ENCODE data around the gene INPP5F. TPM values are rescaled to one million over a fixed set of nuclear protein-coding genes. Genes with fewer than 3 reads are reported as not detected.
A peak's percentile ranks its signal among the peaks of the same experiment; 100 is the strongest.
"Not testable (repeated sequence)": the region's sequence is repeated elsewhere in the genome, so short reads cannot be mapped to it uniquely, and the experiment has no call there.

INPP5F gene
- total RNA-seq, 1 donor from 2014 or later = 24.4 TPM

DNA sequence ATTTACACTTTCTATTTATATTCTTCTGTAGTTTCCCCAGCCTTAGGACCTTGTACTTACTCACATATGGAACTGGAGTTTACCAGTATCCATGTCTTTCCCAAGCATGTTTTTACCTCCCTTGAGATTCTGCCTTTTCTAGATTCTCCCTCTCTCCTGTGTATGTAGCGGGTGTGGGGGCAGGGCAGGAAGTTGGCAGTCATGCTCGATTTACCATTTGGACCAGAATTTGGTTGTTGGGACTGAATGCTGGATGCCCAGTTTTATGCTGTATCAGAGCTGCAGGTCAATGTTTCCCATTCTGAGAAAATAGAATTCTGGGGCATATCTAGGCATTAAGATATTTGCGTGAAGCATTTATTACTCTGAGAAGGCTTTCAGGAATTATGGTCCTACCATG, 14.2 kb downstream of the INPP5F start:
- no peak for DNase-seq (ENCODE audit: low read depth)

- DNase-seq (ENCODE audit: low read depth) = peak; percentile 73
These were observed 17.2 kb downstream of the INPP5F start for GRCh38 chr10:119742947-119743648.

DNA sequence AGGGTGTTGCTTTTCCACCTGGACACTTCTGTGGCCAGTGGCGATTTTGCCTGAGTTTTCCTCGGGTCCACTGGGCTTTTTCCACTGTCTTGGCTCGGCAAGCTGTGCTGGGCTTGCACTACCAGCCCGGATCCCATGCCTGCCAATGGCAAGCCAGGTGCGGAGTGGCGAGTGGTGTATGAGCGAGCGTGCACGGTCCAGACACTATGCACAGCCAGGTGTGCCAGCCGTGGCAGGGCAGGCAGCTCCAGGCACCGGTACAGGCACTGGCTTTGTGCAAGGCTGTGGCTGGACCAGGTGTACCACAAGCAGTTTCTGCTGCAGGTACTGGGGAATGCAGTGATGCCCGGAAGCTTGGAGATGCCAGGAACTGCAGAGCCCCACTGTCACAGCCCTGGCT, 22.1 kb downstream of the INPP5F start:
- DNase-seq (ENCODE audit: low read depth) = no peak

- DNase-seq (ENCODE audit: low read depth) = no peak
These were observed 23.0 kb downstream of the INPP5F start for GRCh38 chr10:119748871-119749270.

GRCh38 chr10:119749455-119749854, 23.6 kb downstream of the INPP5F start:
- no peak for DNase-seq (ENCODE audit: low read depth)

DNA sequence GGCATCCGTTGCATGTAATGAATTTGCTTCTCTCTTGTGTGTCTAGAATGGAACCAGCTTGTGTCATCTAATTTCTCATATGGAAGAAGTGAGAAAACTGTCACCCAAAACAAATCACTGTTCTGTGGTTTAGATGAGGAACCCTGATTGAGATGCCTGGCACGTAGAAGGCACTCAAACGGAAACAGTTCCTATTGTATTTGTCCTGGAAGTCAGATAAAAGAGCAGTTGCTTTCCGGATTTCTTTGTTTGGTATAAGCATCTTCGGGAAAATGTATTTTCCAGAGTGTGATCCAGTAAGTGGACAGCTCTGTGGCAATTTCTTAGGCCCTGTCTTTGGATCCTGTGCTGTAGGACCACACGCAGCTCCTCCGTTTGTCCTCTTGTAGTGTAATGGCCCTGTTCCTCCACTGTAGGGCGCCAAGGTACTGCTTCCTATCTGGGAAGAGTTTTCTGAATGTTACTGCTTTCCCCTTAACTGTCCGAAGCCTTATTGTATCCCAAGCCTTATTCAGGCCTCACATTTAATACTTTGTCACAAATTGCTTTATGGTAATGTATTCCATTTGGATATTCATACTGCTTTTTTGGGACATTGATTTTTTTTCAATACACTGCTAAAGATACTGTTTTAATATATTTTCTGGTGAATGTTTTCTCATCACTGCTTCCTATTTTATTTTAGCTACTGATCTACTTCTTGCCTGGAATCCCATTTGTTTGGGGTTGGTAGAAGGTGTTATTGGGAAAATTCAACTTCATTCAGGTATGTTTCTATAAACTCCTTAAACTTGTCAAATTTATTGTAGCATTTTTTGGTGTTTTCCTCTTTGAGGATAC, 24.8 kb downstream of the INPP5F start:
- DNase-seq (ENCODE audit: low read depth) = peak; percentile 67

GRCh38 chr10:119753309-119753708, 27.5 kb downstream of the INPP5F start:
- no peak for DNase-seq (ENCODE audit: low read depth)

DNA sequence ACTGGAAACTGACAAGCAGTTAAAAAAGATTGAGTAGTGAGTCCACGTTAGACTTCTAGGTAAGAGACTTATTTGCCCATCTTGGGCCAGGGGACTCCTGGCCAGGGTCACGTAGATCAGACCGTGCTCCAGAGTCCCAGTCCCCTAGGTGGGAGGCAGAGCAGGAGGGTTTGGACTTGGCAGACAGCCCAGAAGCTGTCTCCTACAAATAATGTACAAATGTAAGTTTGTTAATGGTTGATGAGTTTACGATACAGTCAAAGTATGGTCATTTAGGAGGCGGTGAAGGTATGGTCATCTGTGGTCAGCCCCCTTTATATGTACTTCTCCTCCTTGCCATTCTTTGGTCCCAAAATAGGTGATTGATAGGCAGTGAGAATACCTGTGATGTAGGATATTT, 28.2 kb downstream of the INPP5F start:
- peak; percentile 47 for DNase-seq (ENCODE audit: low read depth)

DNA sequence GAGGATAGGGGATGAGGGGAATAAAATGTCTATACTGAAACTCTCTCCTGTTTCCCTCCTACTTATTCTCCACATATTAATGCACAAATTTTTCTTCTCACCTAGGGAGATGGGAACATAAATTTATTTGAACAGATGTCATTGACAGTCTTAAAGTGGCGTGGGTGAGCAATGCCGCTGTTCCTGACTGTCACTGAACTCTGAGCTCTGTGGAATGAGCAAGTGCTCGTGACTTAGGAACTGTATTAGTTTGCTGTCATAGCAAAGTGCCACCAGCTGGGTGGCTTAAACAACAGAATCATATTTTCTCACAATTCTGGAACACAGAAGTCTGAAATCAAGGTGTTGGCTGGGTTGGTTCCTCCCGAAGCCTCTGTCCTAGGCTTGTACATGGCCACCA, 29.1 kb downstream of the INPP5F start:
- no peak for DNase-seq (ENCODE audit: low read depth)

GRCh38 chr10:119755446-119755845, 29.6 kb downstream of the INPP5F start:
- no peak for DNase-seq (ENCODE audit: low read depth)

DNA sequence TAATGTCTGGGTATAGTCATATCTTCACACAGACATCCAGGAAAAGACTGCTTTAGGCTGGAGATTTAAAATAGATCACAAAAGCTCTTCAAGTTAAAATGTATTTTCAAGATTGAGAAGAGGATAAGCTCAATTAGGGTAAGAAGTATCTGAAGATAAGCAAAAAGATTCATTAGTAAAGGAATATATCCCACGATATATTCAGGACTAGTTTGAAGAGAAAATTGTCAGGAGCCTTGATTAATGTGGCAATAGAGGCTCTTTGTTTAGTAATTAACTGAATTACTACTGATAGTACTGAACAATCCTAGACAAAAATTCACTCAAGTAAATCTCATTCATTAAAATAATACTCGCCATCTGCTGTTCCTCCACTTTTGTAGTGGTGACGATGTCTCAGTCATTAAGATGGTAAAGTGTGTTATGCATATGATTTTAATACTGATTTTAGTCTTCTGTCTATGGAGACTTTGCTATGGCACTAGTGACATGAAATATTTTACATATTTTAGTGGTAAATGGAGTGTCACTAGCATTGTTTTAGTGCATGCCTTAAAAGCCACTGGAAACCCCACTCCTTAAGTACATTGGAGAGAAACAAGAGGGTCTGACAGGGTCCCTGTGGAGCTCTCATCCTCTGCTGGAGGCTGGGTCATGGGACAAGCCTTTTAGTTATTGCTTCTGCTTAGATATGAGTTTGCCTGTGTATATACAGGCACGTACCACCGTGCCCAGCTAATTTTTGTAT, 32.8 kb downstream of the INPP5F start:
- no peak for DNase-seq (ENCODE audit: low read depth)

GRCh38 chr10:119759832-119760231, 34.0 kb downstream of the INPP5F start:
- DNase-seq (ENCODE audit: low read depth) = peak; percentile 49

DNA sequence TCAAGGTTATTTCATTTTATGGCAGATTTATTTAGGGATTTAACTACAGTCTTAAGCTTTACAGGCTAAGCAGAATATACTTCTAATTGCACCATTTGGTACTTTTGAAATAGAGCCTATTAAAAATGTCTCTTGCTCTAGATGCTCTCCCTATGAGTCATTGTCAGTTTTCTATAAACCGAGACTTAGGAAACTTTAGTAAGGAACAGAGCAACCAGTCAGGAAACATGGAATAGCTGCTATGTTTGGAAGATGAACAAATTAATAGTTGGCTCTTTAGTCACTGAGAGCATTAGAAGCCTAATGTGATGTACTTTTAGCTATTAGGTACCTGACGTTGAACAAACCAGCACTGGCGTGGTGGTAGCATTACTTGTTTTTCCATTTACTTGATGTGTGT, 35.3 kb downstream of the INPP5F start:
- DNase-seq (ENCODE audit: low read depth) = peak; percentile 85

DNA sequence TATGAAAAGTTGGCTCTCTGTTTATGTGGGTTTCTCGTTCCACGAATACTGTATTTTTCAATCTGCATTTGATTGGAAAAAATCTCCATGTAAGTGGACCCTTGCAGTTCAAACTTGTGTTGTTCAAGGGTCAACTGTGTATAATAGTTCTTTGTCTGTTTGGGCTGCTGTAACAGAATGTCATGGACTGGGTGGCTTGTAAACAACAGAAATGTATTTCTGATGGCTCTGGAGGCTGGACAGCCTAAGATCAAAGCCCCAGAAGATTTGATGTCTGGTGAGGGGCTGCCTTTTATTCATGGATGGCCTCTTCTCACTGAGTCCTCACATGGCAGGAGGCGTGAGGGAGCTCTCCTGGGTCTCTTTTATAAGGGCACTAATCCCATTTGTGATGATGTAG, 36.2 kb downstream of the INPP5F start:
- no peak for DNase-seq (ENCODE audit: low read depth)

DNA sequence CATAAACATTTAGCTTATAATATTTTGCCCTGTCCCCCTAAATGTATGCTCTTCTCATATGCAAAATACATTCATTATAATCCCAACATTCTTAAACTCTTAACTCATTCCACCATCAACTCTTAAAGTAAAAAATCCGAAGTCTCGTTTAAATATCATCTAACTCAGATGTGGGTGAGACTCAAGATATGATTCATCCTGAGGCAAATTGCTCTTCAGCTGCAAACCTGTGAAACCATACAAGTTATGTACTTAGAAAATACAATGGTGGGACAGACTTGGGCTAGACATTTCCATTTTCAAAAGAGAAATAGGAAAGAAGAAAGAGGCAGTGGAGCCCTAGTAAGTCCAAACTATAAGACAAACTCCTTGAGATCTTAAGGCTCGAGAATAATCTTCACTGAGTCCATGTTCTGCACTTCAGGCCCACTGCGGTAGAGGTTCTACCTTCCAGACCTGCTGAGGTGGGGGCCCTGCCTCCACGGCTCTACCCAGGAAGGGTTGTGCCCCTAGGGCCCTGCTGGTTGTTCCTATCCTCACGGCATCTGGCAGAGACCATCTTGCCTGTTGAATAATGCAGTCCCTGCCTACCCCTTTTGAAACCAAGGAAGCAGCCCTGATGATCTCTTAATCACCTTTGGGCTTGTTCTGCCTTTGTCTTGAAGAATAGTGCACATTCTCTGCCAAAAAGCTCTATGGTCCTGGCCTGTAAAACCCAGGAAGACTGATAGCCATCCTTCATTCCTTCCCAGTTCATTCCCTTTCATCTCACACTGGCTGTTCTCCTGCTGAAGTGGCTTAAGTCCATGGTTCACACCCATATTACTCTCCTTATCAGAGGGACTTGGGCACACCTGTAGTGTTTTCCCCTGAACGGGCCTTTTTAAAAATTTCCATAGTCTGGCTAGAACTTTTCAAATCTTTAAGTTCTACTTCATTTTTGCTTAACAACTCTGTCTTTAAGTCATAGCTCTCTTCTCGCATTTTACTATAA, 37.3 kb downstream of the INPP5F start:
- no peak for DNase-seq (ENCODE audit: low read depth)

- DNase-seq (ENCODE audit: low read depth) = peak; percentile 66
These were observed 42.7 kb downstream of the INPP5F start for GRCh38 chr10:119768455-119769094.

DNA sequence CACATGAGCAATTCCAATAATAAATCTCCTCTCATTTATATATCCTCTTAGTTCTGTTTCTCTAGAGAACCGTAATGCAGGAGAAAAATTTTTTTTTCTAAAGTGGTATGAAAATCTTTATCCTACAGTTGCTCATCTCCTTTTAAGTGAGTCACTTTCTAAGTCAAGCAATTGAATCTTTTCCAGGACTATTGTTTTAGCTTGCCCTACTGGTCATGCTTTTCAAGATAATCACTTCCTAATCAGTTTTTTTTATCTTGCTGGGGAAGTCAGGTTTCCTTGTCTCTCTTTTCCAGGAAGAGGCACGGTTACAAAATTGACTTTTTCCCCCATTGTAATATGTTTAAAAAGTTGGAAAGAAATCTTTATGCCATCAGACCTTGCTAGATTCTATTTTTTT, 44.0 kb downstream of the INPP5F start:
- DNase-seq (ENCODE audit: low read depth) = peak; percentile 65

DNA sequence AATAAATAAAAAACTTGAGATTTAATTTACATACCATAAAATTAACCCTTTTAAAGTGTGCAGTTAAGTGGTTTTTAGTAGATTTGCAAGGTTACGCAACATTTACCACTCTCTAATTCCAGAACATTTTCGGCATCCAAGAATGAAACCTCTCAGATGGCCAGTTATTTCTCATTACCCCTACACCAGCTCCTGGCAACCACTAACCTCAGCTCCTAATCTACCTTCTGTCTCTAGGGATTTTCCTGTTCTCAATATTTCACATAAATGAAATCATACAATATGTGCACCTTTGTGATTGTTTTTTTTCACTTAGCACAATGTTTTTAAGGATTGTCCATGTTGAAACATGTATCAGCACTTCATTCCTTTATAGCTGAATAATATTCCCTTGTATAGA, 45.1 kb downstream of the INPP5F start:
- DNase-seq (ENCODE audit: low read depth) = peak; percentile 8

GRCh38 chr10:119772334-119772733, 46.5 kb downstream of the INPP5F start:
- no peak for DNase-seq (ENCODE audit: low read depth)

DNA sequence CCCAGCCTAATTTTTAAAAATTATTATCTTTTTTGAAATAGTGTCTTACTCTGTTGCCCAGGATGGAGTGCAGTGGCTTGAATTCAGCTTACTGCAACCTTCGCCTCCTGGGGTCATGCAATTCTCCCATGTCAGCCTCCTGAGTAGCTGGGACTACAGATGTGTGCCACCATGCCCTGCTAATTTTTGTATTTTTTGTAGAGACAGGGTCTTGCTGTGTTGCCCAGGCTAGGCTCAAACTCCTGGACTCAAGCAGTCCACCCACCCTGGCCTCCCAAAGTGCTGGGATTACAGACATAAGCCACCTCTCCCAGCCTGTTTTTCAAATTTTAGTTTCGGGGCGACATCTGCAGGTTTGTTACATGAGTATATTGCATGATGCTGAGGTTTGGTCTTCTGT, 47.2 kb downstream of the INPP5F start:
- not testable (repeated sequence) for DNase-seq (ENCODE audit: low read depth)

- no peak for DNase-seq (ENCODE audit: low read depth)
These were observed 49.7 kb downstream of the INPP5F start for GRCh38 chr10:119775529-119775928.

All from renal cortical epithelial cell (primary cell).